ENCODE measurements around the gene MSI2.

DNA sequence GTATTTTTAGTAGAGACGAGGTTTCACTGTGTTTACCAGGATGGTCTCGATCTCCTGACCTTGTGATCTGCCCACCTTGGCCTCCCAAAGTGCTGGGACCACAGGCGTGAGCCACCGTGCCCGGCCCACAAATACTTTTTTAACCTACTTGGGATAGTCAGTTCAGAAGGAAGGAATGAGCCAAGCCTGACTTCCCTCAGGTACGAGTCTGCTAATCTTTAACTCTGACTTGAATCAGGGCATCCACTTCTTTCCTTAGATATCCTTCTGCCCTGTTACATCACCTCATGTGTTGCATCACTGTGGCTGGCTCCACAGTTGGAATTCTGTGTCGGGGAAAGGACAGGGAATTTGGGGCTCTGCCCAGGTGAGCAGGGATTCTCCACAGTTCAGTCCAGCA, 120.8 kb downstream of the MSI2 start:
- TF ChIP-seq, protein P1, sequence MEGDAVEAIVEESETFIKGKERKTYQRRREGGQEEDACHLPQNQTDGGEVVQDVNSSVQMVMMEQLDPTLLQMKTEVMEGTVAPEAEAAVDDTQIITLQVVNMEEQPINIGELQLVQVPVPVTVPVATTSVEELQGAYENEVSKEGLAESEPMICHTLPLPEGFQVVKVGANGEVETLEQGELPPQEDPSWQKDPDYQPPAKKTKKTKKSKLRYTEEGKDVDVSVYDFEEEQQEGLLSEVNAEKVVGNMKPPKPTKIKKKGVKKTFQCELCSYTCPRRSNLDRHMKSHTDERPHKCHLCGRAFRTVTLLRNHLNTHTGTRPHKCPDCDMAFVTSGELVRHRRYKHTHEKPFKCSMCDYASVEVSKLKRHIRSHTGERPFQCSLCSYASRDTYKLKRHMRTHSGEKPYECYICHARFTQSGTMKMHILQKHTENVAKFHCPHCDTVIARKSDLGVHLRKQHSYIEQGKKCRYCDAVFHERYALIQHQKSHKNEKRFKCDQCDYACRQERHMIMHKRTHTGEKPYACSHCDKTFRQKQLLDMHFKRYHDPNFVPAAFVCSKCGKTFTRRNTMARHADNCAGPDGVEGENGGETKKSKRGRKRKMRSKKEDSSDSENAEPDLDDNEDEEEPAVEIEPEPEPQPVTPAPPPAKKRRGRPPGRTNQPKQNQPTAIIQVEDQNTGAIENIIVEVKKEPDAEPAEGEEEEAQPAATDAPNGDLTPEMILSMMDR (IDR thresholded peaks at IDR 0.05), result no peak
- TF ChIP-seq POLR2A (IDR thresholded peaks at IDR 0.05), result no peak

All from adrenal gland (tissue), 5 donors.